ENCODE results near the gene CYP19A1. TPM values are rescaled to one million over a fixed set of nuclear protein-coding genes. Genes with fewer than 3 reads are reported as not detected.

CYP19A1 gene
- 2.4 TPM for total RNA-seq (ENCODE audit: insufficient read depth, low replicate concordance)

- no peak for DNase-seq (ENCODE audit: low spot score)
Observed at GRCh38 chr15:51338496-51338895, at the start of gene CYP19A1. CYP19A1 (minus strand) TSS chr15:51338596; CDS start chr15:51242912, 95,684 bp downstream.

GRCh38 chr15:51387699-51388041, 49.3 kb upstream of the CYP19A1 start:
- DNase-seq (ENCODE audit: low spot score) = no peak

- no peak for DNase-seq (ENCODE audit: low spot score)
Observed at GRCh38 chr15:51386960-51387698, 48.7 kb upstream of the CYP19A1 start.

DNA sequence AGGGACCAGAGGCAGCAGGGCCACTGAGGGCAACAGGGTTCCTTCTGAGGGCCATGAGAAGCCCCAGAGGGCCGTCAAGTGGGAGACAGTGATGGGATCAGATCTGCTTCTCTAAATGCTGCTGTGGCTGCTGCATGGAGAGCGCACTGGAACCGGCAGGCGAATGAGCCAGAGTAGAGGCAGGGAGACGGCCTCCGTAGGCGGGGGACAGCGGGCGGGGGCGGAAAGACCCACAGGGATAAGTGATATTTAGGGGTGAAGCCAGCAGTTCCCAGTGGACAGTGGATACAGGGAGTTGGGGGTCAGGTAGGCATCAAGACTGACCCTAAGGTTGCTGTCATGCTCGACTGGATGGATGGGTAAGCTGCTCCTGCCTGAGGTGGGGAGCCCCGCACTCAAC, 48.1 kb upstream of the CYP19A1 start:
- DNase-seq (ENCODE audit: low spot score) = no peak

DNA sequence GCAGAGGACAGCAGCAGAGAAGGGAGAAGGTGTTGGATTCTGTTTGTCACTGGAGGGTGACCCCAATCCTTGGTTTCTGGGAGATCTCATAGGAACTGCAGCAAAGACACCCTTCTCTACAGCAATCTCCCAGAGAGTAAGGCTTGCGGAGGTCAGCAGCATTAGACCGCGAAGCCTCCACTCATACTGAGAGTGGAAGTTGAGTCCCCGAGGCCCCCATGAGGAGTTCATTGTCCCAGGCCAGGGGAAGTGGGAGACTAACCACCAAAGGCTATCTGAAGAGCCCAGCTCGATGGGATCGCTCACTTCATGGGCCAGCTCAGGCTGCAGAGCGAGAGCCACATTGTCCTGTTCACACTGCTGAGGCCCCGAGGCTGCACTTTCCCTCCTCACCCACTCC, 47.6 kb upstream of the CYP19A1 start:
- no peak for DNase-seq (ENCODE audit: low spot score)

- peak; percentile 35 for DNase-seq (ENCODE audit: low spot score)
Observed at GRCh38 chr15:51382787-51383186, 44.4 kb upstream of the CYP19A1 start.

DNA sequence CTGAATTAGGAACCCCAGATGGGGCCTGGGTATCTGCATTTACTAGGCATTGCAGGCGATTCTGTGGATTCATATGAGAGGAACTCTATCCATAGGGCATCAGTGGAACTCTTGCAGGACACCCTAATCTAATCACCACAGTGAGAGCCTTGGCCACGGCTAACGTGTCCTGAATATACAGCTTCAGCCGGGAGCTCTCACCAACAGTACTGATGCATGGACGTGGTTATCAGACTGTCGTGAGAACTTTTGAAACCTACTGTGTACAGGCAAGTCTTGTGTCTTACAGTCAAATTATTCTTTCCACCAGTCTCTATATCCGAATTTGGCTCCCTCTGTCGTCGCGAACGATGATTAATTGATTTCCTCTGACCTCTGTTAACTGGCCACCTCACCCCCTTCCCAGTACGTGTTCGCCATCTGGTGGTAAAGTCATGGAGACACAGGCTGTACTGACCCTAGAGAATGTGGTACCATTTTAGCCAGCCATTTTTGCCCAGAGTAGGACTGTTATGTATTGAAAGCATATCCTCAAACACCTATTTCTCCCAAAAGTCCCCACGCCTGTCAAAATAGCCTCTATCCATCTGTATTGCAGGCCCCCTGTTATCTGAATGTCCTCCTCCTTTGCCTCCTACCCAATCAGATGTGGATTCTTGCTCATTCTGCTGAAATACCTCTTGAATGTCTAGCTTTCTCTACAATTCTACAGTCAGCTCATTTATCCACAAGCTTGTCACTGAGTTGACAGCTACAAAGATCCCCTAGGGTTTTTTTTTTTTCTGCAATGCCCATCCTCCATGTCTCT, 42.8 kb upstream of the CYP19A1 start:
- DNase-seq (ENCODE audit: low spot score) = peak; percentile 71

GRCh38 chr15:51379390-51379789, 41.0 kb upstream of the CYP19A1 start:
- DNase-seq (ENCODE audit: low spot score) = no peak

DNA sequence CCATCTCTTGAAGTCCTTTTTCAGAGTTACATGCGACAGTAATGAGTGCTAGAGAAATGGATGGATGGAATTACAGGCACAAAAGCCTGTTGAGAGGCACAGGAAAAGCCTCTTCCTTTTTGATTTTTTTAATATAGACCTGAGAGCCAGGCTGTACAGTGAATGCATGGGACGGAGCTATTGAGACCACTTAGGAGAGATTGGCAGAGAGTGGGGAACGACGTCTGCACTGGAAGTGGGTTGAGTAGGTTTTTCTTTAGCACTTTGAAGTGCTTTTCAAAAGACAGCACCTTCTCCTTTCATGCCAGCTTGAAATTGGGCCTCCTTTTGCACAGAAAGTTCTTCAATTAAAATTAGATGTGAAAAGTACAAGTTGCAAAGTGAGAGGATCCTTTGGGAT, 40.0 kb upstream of the CYP19A1 start:
- no peak for DNase-seq (ENCODE audit: low spot score)

DNA sequence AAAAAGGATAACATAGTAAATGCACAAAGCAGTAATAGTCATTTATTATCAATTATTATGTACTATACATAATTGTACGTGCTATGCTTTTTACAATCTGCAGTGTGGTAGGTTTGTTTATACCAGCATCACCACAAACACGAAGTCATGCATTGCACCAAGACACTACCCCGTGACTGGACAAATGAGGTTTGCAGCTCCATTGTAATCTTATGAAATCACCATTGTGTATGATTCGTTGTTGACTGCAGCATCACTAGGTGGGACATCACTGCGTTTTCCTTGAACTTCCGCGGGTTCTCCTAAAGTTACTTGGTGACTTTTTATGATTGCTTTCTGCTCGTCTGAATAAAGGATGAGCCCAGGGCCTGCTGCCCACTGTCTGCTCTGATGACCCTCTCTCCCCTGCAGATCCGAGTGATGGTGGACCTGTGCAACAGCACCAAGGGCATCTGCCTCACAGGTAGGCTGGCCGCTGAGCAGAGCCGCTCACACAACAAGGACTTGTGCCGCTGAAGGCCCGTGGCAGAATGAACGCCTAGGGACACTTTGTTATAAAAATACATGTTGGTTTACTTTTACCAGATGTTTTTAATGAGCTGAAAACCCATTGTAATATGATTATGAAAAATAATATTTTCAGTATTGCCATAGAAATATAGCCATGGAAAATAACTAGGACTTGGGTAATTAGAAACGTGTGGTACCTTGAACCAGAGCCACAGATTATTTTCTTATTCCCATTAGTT, 38.8 kb upstream of the CYP19A1 start:
- DNase-seq (ENCODE audit: low spot score) = no peak

DNA sequence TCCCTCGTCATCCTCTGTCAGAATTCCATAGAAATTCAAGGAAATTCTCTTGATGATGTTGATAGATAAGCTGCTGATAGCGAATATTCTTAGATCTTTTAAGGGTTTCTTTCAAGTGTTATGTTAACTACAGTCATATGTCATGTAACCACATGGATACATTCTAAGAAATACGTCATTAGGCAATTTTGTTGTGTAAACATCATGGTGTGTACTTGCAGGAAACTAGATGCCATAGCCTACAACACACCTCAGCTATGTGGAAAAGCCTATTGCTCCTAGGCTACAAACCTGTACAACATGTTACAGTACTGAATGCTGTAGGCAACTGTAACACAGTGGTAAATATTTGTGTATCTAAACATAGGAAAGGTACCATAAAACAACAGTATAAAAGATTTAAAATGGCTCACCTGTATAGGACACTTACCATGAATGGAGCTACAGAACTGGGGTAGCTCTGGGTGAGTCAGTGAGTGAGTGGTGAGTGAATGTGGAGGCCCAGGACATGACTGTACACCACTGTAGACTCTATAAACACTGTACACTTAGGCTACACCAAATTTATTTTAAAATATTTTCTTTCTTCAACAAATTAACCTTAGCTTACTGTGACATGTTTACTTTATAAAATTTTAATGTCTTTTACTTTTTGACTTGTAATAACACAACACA, 37.7 kb upstream of the CYP19A1 start:
- DNase-seq (ENCODE audit: low spot score) = no peak

DNA sequence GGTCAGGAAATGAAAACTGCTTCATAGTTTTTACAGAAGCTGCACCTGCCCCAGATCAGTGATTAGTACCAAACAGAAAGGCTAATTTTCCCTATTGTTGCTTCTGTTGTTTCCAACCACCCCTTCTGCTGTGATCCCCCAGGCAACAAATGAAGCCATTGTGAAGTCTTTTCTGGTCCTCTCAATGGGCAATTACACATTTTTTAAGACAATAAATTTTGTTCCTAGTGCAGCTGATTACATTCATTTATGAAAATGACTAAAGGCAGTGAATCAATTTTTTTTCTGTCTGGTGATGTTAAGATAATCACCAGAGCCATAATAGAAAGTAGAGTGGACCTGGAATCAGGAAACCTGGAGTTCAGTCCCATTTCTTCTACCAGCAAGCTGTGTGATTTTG, 35.7 kb upstream of the CYP19A1 start:
- DNase-seq (ENCODE audit: low spot score) = no peak

DNA sequence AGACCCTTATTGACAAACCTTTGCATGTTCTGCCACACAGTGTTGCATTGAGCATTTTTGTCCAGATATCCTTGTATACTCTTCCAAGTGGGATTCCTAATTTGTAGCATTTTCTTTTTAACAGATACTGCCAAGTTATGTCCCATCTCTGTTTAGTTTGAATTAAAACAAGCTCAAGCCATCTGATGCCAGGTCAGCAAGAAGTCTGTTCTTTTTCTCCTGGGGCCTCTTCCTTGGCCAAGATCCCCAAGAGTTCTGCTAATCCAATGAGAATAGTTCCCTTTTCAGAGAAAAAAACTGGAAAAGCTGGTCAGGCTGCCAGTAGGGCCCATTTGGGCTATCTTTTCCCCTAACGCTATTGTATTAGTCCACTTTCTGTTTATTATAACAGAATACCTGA, 32.9 kb upstream of the CYP19A1 start:
- peak; percentile 55 for DNase-seq (ENCODE audit: low spot score)

- no peak for DNase-seq (ENCODE audit: low spot score)
Observed at GRCh38 chr15:51369451-51369761, 31.0 kb upstream of the CYP19A1 start.

DNA sequence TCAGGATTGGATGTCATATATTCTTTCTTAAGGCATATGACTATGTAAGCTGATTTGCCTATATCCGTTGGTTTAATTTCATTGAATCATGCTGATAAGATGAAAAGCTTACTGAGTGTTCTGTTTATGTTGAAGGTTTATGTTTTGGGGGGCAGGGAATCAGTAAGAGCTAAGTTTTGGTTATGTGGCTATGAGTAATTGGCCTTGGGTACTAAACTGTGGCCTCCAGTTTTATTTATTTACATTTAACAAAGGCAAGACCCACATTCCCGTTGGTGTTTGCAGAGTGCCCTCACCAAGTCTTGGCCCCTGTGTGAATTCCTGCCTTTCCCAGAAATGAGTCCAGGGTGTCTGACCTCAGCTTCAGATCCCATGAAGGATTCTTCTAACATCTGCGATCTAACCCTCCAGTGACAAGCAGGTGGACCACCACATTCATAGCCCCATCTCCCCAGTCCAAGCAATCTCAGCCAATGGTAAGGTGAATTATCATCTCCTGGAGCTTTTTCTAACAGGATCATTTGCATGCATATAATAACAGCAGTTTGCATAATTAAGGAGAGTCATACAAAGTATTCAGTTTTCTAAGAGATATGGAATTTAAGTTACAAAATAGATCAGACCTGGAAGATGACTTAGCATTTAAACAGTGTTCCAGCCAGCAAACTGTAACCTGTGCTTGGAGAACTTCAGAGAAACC, 30.5 kb upstream of the CYP19A1 start:
- no peak for DNase-seq (ENCODE audit: low spot score)

- DNase-seq (ENCODE audit: low spot score) = peak; percentile 87
Observed at GRCh38 chr15:51368307-51368706, 29.9 kb upstream of the CYP19A1 start.

GRCh38 chr15:51367322-51367976, 29.1 kb upstream of the CYP19A1 start:
- DNase-seq (ENCODE audit: low spot score) = peak; percentile 52

- DNase-seq (ENCODE audit: low spot score) = no peak
Observed at GRCh38 chr15:51366920-51367319, 28.5 kb upstream of the CYP19A1 start.

GRCh38 chr15:51366071-51366470, 27.7 kb upstream of the CYP19A1 start:
- no peak for DNase-seq (ENCODE audit: low spot score)

GRCh38 chr15:51365417-51365816, 27.0 kb upstream of the CYP19A1 start:
- no peak for DNase-seq (ENCODE audit: low spot score)

- no peak for DNase-seq (ENCODE audit: low spot score)
Observed at GRCh38 chr15:51363383-51363782, 25.0 kb upstream of the CYP19A1 start.

Data from umbilical cord (tissue), 2 donors.